ENCODE measurements around the gene PCIF1. TPM values are rescaled to one million over a fixed set of nuclear protein-coding genes. Genes with fewer than 3 reads are reported as not detected.

PCIF1 gene
- total RNA-seq, 1 experiment from 2014 or later = 26.8 TPM

GRCh38 chr20:45946149-45946970 lies 11.9 kb downstream of the PCIF1 start:
- Mint-ChIP-seq H3K36me3 (ENCODE audit: insufficient read depth in 1 of 3, low read depth in 3 of 3) (peaks cover 26 to 74% (median 51%) of the 10 kb centered on the region in 3 experiments; a peak in 6 of 7 replicates), H3K27me3 (ENCODE audit: low read depth) (no peaks in the 10 kb centered on the region; the same call in 1 of the 2 replicates), H3K9me3 (no peaks in the 10 kb centered on the region), H3K4me3 (no peak overlapping the region), H3K27ac (no peak overlapping the region; a peak in 1 of 7 replicates), H3K4me1 (no peaks in the 10 kb centered on the region)
- no peak for TF ChIP-seq CTCF (conservative IDR thresholded peaks at IDR 0.05)
- no peak overlapping the region for H2BK120ac ChIP-seq (ENCODE audit: low read depth, low read length, poor library complexity, severe bottlenecking)
- no peaks in the 10 kb centered on the region for H3K23me2 ChIP-seq (ENCODE audit: insufficient read length, low read depth, low read length, poor library complexity, severe bottlenecking)
- no peak overlapping the region for H2BK5ac ChIP-seq (ENCODE audit: insufficient read length, low read length)
- no peak overlapping the region for H3K18ac ChIP-seq (ENCODE audit: insufficient read length, low read depth, low read length)
- no peak overlapping the region for H3K27ac ChIP-seq (ENCODE audit: insufficient read length, low read depth, low read length)
- H2BK12ac ChIP-seq (ENCODE audit: insufficient read length, low read depth, low read length) = no peak overlapping the region
- H2BK15ac ChIP-seq (ENCODE audit: low read depth, low read length) = no peak overlapping the region
- no peak overlapping the region for H3K56ac ChIP-seq (ENCODE audit: insufficient read length, low read depth, low read length)
- H3K4me1 ChIP-seq (ENCODE audit: insufficient read depth, low read length) = no peaks in the 10 kb centered on the region
- no peak overlapping the region for H2AFZ ChIP-seq (ENCODE audit: low read length)
- H3K27me3 ChIP-seq (ENCODE audit: insufficient read depth, low read length) = no peaks in the 10 kb centered on the region
- WGBS (ENCODE audit: extremely low coverage, insufficient read length, low lambda C conversion rate) = no CpG with 5 or more reads among the region's 20 CpGs
- H3K79me2 ChIP-seq (ENCODE audit: insufficient read depth, low read length) = no peaks in the 10 kb centered on the region
- no peaks in the 10 kb centered on the region for H3K9me3 ChIP-seq (ENCODE audit: control insufficient read depth, low read depth, low read length)
- H2BK20ac ChIP-seq (ENCODE audit: low read depth, low read length, poor library complexity, severe bottlenecking) = no peak overlapping the region
- H4K5ac ChIP-seq (ENCODE audit: insufficient read length, low read depth, low read length) = no peak overlapping the region
- DNase-seq = no peak
- no peak overlapping the region for H3K23ac ChIP-seq (ENCODE audit: insufficient read length, low read depth, low read length)
- H3K14ac ChIP-seq (ENCODE audit: insufficient read depth, low read length) = no peak overlapping the region
- peaks cover 2% of the 10 kb centered on the region for H4K20me1 ChIP-seq (ENCODE audit: control insufficient read depth, insufficient read depth, insufficient read length)
- H2AK5ac ChIP-seq (ENCODE audit: insufficient read length, low read length) = no peak overlapping the region
- H3K4me2 ChIP-seq (ENCODE audit: insufficient read depth, insufficient read length, low read length) = no peak overlapping the region
- no peak overlapping the region for H3T11ph ChIP-seq (ENCODE audit: low read length)
- no peak overlapping the region for H4K91ac ChIP-seq (ENCODE audit: insufficient read length, low read depth, low read length)
- no peaks in the 10 kb centered on the region for H3K79me1 ChIP-seq (ENCODE audit: insufficient read depth, low read depth, low read length, poor library complexity, severe bottlenecking)
- no peak overlapping the region for H3K4ac ChIP-seq (ENCODE audit: low read depth, low read length)
- H3K9ac ChIP-seq (ENCODE audit: extremely low read depth, insufficient read length, low read length) = no peak overlapping the region
- H4K8ac ChIP-seq (replicated peaks; ENCODE audit: insufficient read length, low read depth, low read length) = no peak overlapping the region
